H9 (cell line): ENCODE results near the gene ENOX2. TPM values are rescaled to one million over a fixed set of nuclear protein-coding genes. Genes with fewer than 3 reads are reported as not detected.
A peak's percentile ranks its signal among the peaks of the same experiment; 100 is the strongest.
"Not testable (repeated sequence)": the region's sequence is repeated elsewhere in the genome, so short reads cannot be mapped to it uniquely, and the experiment has no call there.

Experiments
- DNase-seq: peaks from one replicate; pipeline ENCODE4 v3.0.0-alpha.2; 2017
- H2AFZ ChIP-seq: one replicate; pipeline ENCODE4 v1.6.1; 2013; ENCODE audit warnings: mild to moderate bottlenecking, low read length, control low read depth, moderate library complexity
- H2AK5ac ChIP-seq: 2 replicates; pipeline ENCODE4 v1.6.1; 2013; ENCODE audit warnings: low read length, control low read depth, mixed read lengths; ENCODE audit not compliant: insufficient read length
- H2BK120ac ChIP-seq: one replicate; pipeline ENCODE4 v1.6.1; 2013; ENCODE audit warnings: low read depth, mild to moderate bottlenecking, low read length, control low read depth, inconsistent platforms; ENCODE audit not compliant: poor library complexity, severe bottlenecking
- H2BK12ac ChIP-seq: 2 replicates; pipeline ENCODE4 v1.6.1; 2013; ENCODE audit warnings: low read length, control low read depth, mixed read lengths, low read depth; ENCODE audit not compliant: insufficient read length
- H2BK15ac ChIP-seq: 2 replicates; pipeline ENCODE4 v1.6.1; 2013; ENCODE audit warnings: low read depth, low read length, control low read depth
- H2BK20ac ChIP-seq: one replicate; pipeline ENCODE4 v1.6.1; 2013; ENCODE audit warnings: low read depth, mild to moderate bottlenecking, low read length, control low read depth, inconsistent platforms; ENCODE audit not compliant: poor library complexity, severe bottlenecking
- H2BK5ac ChIP-seq: 2 replicates; pipeline ENCODE4 v1.6.1; 2013; ENCODE audit warnings: low read length, control low read depth, mixed read lengths; ENCODE audit not compliant: insufficient read length
- H3K14ac ChIP-seq: 2 replicates; pipeline ENCODE4 v1.6.1; 2013; ENCODE audit warnings: low read length, control low read depth; ENCODE audit not compliant: insufficient read depth
- H3K18ac ChIP-seq: 2 replicates; pipeline ENCODE4 v1.6.1; 2013; ENCODE audit warnings: low read depth, mild to moderate bottlenecking, mixed read lengths, low read length, control low read depth; ENCODE audit not compliant: insufficient read length
- H3K23ac ChIP-seq: 2 replicates; pipeline ENCODE4 v1.6.1; 2013; ENCODE audit warnings: low read length, control low read depth, mixed read lengths, low read depth; ENCODE audit not compliant: insufficient read length
- H3K23me2 ChIP-seq: 2 replicates; pipeline ENCODE4 v1.6.1; 2013; ENCODE audit warnings: low read depth, mild to moderate bottlenecking, mixed read lengths, low read length, control low read depth; ENCODE audit not compliant: insufficient read length, poor library complexity, severe bottlenecking
- H3K27ac ChIP-seq: 2 replicates; pipeline ENCODE4 v1.5.1; 2013; ENCODE audit warnings: low read length, control low read depth, mixed read lengths, low read depth; ENCODE audit not compliant: insufficient read length
- H3K27me3 ChIP-seq: 2 replicates; pipeline ENCODE4 v1.6.1; 2013; ENCODE audit warnings: low read length, control low read depth, inconsistent platforms; ENCODE audit not compliant: insufficient read depth
- H3K4ac ChIP-seq: 2 replicates; pipeline ENCODE4 v1.6.1; 2013; ENCODE audit warnings: low read depth, mild to moderate bottlenecking, control low read depth, inconsistent platforms, low read length, moderate library complexity
- H3K4me1 ChIP-seq: 2 replicates; pipeline ENCODE4 v1.6.1; 2013; ENCODE audit warnings: low read length, control low read depth, inconsistent platforms; ENCODE audit not compliant: insufficient read depth
- H3K4me2 ChIP-seq: 2 replicates; pipeline ENCODE4 v1.6.1; 2013; ENCODE audit warnings: low read length, control low read depth, mixed read lengths; ENCODE audit not compliant: insufficient read length, insufficient read depth
- H3K56ac ChIP-seq: 2 replicates; pipeline ENCODE4 v1.6.1; 2013; ENCODE audit warnings: low read depth, mild to moderate bottlenecking, mixed read lengths, low read length, control low read depth; ENCODE audit not compliant: insufficient read length
- H3K79me1 ChIP-seq: 2 replicates; pipeline ENCODE4 v1.6.1; 2013; ENCODE audit warnings: low read depth, mild to moderate bottlenecking, moderate library complexity, low read length, control low read depth, inconsistent platforms; ENCODE audit not compliant: insufficient read depth, poor library complexity, severe bottlenecking
- H3K79me2 ChIP-seq: 2 replicates; pipeline ENCODE4 v1.6.1; 2013; ENCODE audit warnings: low read length, control low read depth, inconsistent platforms; ENCODE audit not compliant: insufficient read depth
- H3K9ac ChIP-seq: 2 replicates; pipeline ENCODE4 v1.6.1; 2013; ENCODE audit warnings: low read length, control low read depth, mixed read lengths; ENCODE audit not compliant: insufficient read length; ENCODE audit errors: extremely low read depth
- H3K9me3 ChIP-seq: one replicate; pipeline ENCODE4 v1.6.1; 2013; ENCODE audit warnings: low read depth, low read length, inconsistent platforms; ENCODE audit not compliant: control insufficient read depth
- H3T11ph ChIP-seq: one replicate; pipeline ENCODE4 v1.6.1; 2013; ENCODE audit warnings: mild to moderate bottlenecking, low read length, control low read depth, inconsistent platforms
- H4K20me1 ChIP-seq: one replicate; pipeline ENCODE4 v1.6.1; 2013; ENCODE audit not compliant: control insufficient read depth, insufficient read length, insufficient read depth
- H4K5ac ChIP-seq: 2 replicates; pipeline ENCODE4 v1.6.1; 2013; ENCODE audit warnings: low read depth, mild to moderate bottlenecking, mixed read lengths, low read length, control low read depth; ENCODE audit not compliant: insufficient read length
- H4K8ac ChIP-seq: replicated peaks from 2 replicates; pipeline ENCODE4 v1.6.1; 2013; ENCODE audit warnings: low read length, control low read depth, mixed read lengths, low read depth; ENCODE audit not compliant: insufficient read length
- H4K91ac ChIP-seq: 2 replicates; pipeline ENCODE4 v1.6.1; 2013; ENCODE audit warnings: low read depth, mild to moderate bottlenecking, moderate library complexity, mixed read lengths, low read length, control low read depth; ENCODE audit not compliant: insufficient read length
- H3K27ac Mint-ChIP-seq, 3 experiments: 2 replicates in 2 of 3; 3 replicates in 1 of 3; pipeline ENCODE4 v1.8.0; 2020 to 2021; ENCODE audit warnings: mixed read lengths in 3 of 3, mild to moderate bottlenecking in 1 of 3, moderate library complexity in 1 of 3
- H3K27me3 Mint-ChIP-seq: 2 replicates; pipeline ENCODE4 v1.8.0; 2021; ENCODE audit warnings: low read depth, mild to moderate bottlenecking, moderate library complexity, mixed read lengths
- H3K36me3 Mint-ChIP-seq, 3 experiments: 2 replicates in 2 of 3; 3 replicates in 1 of 3; pipeline ENCODE4 v1.8.0; 2020 to 2021; ENCODE audit warnings: low read depth in 3 of 3, mixed read lengths in 3 of 3; ENCODE audit not compliant: insufficient read depth in 1 of 3
- H3K4me1 Mint-ChIP-seq, 2 experiments: 2 replicates each; pipeline ENCODE4 v1.8.0; 2020; ENCODE audit warnings: mixed read lengths in 2 of 2
- H3K4me3 Mint-ChIP-seq, 2 experiments: 2 replicates in 1 of 2; 3 replicates in 1 of 2; pipeline ENCODE4 v1.8.0; 2020 to 2021; ENCODE audit warnings: mild to moderate bottlenecking in 2 of 2, mixed read lengths in 2 of 2, moderate library complexity in 1 of 2
- H3K9me3 Mint-ChIP-seq, 2 experiments: 2 replicates in 1 of 2; 3 replicates in 1 of 2; pipeline ENCODE4 v1.8.0; 2020; ENCODE audit warnings: mild to moderate bottlenecking in 2 of 2, mixed read lengths in 2 of 2, moderate library complexity in 1 of 2
- WGBS: extraction: QIAGEN DNeasy Blood & Tissue Kit; methylation state at CpG from one replicate; pipeline ENCODE4 v1.1.7; 2013; ENCODE audit warnings: missing lambda C conversion rate, low lambda C conversion rate, mixed read lengths; ENCODE audit not compliant: insufficient read length; ENCODE audit errors: extremely low coverage; 5-methylcytosine and 5-hydroxymethylcytosine counted together
- total RNA-seq: library from RNA; stranded (reverse); gene quantifications from 2 replicates; pipeline ENCODE4 v1.2.1, GENCODE V29; 2021

The ENOX2 gene
- total RNA-seq, 1 experiment from 2014 or later, result 17.7 TPM

DNA sequence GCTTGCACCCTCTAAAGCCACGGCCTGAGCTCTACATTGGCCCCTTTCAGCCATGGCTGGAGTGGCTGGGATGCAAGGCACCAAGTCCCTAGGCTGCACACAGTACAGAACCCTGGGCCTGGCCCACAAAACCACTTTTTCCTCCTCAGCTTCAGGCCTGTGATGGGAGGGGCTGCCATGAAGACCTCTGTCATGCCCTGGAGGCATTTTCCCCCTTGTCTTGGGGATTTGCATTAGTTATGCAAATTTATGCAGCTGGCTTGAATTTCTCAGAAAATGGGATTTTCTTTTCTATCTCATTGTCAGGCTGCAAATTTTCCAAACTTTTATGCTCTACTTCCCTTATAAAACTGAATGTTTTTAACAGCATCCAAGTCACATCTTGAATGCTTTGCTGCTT lies 16.7 kb upstream of the ENOX2 start:
- not testable (repeated sequence) for H4K91ac ChIP-seq, H3K23me2 ChIP-seq, H3K27ac Mint-ChIP-seq, H4K20me1 ChIP-seq, H3K4ac ChIP-seq, H3K36me3 Mint-ChIP-seq, H3K27me3 Mint-ChIP-seq, H2BK20ac ChIP-seq, H3K14ac ChIP-seq, H3K56ac ChIP-seq, H4K8ac ChIP-seq, H3K4me1 ChIP-seq, H3K18ac ChIP-seq, H3K79me2 ChIP-seq, H3T11ph ChIP-seq, H2BK5ac ChIP-seq, H2BK15ac ChIP-seq, H3K9ac ChIP-seq, H3K27ac ChIP-seq, H2BK12ac ChIP-seq, H4K5ac ChIP-seq, H2BK120ac ChIP-seq, H3K79me1 ChIP-seq, H2AK5ac ChIP-seq, H3K27me3 ChIP-seq, H3K4me3 Mint-ChIP-seq, H3K23ac ChIP-seq, H2AFZ ChIP-seq, H3K9me3 ChIP-seq, H3K4me2 ChIP-seq
- peaks cover 13% of the 10 kb centered on the region in 2 experiments for H3K4me1 Mint-ChIP-seq
- WGBS, result no CpG with 5 or more reads among the region's 1 CpG
- peak; percentile 36 for DNase-seq
- peaks cover 13% of the 10 kb centered on the region in 2 experiments for H3K9me3 Mint-ChIP-seq

- H3K27ac Mint-ChIP-seq, H2BK120ac ChIP-seq, H3K79me1 ChIP-seq, H3K23ac ChIP-seq, H2AFZ ChIP-seq, H2AK5ac ChIP-seq, H3K9me3 ChIP-seq, DNase-seq, H3K79me2 ChIP-seq, H3K9ac ChIP-seq, H4K20me1 ChIP-seq, H2BK12ac ChIP-seq, H2BK15ac ChIP-seq, H2BK20ac ChIP-seq, H3K4me2 ChIP-seq, H3K27me3 Mint-ChIP-seq, H4K8ac ChIP-seq, H3K4me1 ChIP-seq, H3K36me3 Mint-ChIP-seq, H3K4me3 Mint-ChIP-seq, H3K18ac ChIP-seq, H3K56ac ChIP-seq, H2BK5ac ChIP-seq, H4K91ac ChIP-seq, H3K27ac ChIP-seq, H3K23me2 ChIP-seq, H3K4ac ChIP-seq, H3K14ac ChIP-seq, H3K27me3 ChIP-seq, H4K5ac ChIP-seq, H3T11ph ChIP-seq: not testable (repeated sequence)
- WGBS, result no CpG with 5 or more reads among the region's 2 CpGs
- peaks cover 13% of the 10 kb centered on the region in 2 experiments for H3K4me1 Mint-ChIP-seq
- H3K9me3 Mint-ChIP-seq, result peaks cover 13% of the 10 kb centered on the region in 2 experiments
These were observed 15.5 kb upstream of the ENOX2 start for GRCh38 chrX:130918498-130918897.
